ENCODE measurements around the gene PSMA7.

Gene PSMA7

GRCh38 chr20:62162765-62163484 lies 19.7 kb upstream of the PSMA7 start:
- no peaks in the 10 kb centered on the region for H3K27me3 Mint-ChIP-seq
- peaks cover 10% of the 10 kb centered on the region for H3K4me1 Mint-ChIP-seq
- H3K9me3 Mint-ChIP-seq: no peaks in the 10 kb centered on the region
- peaks cover 56% of the 10 kb centered on the region for H3K36me3 Mint-ChIP-seq
- peak; percentile 6 for ATAC-seq
- H3K4me3 Mint-ChIP-seq: no peak overlapping the region
- H3K27ac Mint-ChIP-seq: no peak overlapping the region

GRCh38 chr20:62161347-62161746 lies 18.2 kb upstream of the PSMA7 start:
- no peaks in the 10 kb centered on the region for H3K9me3 Mint-ChIP-seq
- no peaks in the 10 kb centered on the region for H3K27me3 Mint-ChIP-seq
- ATAC-seq: no peak
- peaks cover 20% of the 10 kb centered on the region for H3K4me1 Mint-ChIP-seq
- no peak overlapping the region for H3K27ac Mint-ChIP-seq
- H3K36me3 Mint-ChIP-seq: peaks cover 54% of the 10 kb centered on the region
- H3K4me3 Mint-ChIP-seq: no peak overlapping the region

- no peak overlapping the region for H3K27ac Mint-ChIP-seq
- H3K4me3 Mint-ChIP-seq: no peak overlapping the region
- peaks cover 25% of the 10 kb centered on the region for H3K4me1 Mint-ChIP-seq
- no peak for ATAC-seq
- no peaks in the 10 kb centered on the region for H3K27me3 Mint-ChIP-seq
- peaks cover 51% of the 10 kb centered on the region for H3K36me3 Mint-ChIP-seq
- no peaks in the 10 kb centered on the region for H3K9me3 Mint-ChIP-seq
Observed at GRCh38 chr20:62160876-62161275, 17.7 kb upstream of the PSMA7 start.

- Mint-ChIP-seq H3K36me3 (peaks cover 50% of the 10 kb centered on the region), H3K4me1 (peaks cover 31% of the 10 kb centered on the region), H3K27ac (no peak overlapping the region), H3K27me3 (no peaks in the 10 kb centered on the region), H3K9me3 (no peaks in the 10 kb centered on the region), H3K4me3 (no peak overlapping the region)
- no peak for ATAC-seq
Observed at GRCh38 chr20:62160253-62160652, 17.1 kb upstream of the PSMA7 start.

- ATAC-seq: peak; percentile 59
- no peaks in the 10 kb centered on the region for H3K27me3 Mint-ChIP-seq
- peak overlapping the region; percentile 39 for H3K4me3 Mint-ChIP-seq
- no peaks in the 10 kb centered on the region for H3K9me3 Mint-ChIP-seq
- H3K27ac Mint-ChIP-seq: no peak overlapping the region
- H3K4me1 Mint-ChIP-seq: peaks cover 33% of the 10 kb centered on the region
- peaks cover 48% of the 10 kb centered on the region for H3K36me3 Mint-ChIP-seq
Observed at GRCh38 chr20:62159839-62160238, 16.6 kb upstream of the PSMA7 start.

GRCh38 chr20:62159052-62159451 lies 15.9 kb upstream of the PSMA7 start:
- Mint-ChIP-seq H3K36me3 (peaks cover 48% of the 10 kb centered on the region), H3K27ac (no peak overlapping the region), H3K27me3 (no peaks in the 10 kb centered on the region), H3K9me3 (no peaks in the 10 kb centered on the region), H3K4me1 (peaks cover 37% of the 10 kb centered on the region), H3K4me3 (no peak overlapping the region)
- ATAC-seq: no peak

GRCh38 chr20:62158541-62158940 lies 15.3 kb upstream of the PSMA7 start:
- H3K36me3 Mint-ChIP-seq: peaks cover 48% of the 10 kb centered on the region
- no peak overlapping the region for H3K4me3 Mint-ChIP-seq
- no peak for ATAC-seq
- no peak overlapping the region for H3K27ac Mint-ChIP-seq
- peaks cover 4% of the 10 kb centered on the region for H3K9me3 Mint-ChIP-seq
- no peaks in the 10 kb centered on the region for H3K27me3 Mint-ChIP-seq
- H3K4me1 Mint-ChIP-seq: peaks cover 37% of the 10 kb centered on the region

- ATAC-seq: no peak
- H3K36me3 Mint-ChIP-seq: peaks cover 52% of the 10 kb centered on the region
- H3K27me3 Mint-ChIP-seq: no peaks in the 10 kb centered on the region
Observed at GRCh38 chr20:62158088-62158400, 14.8 kb upstream of the PSMA7 start.

GRCh38 chr20:62157387-62158087 lies 14.3 kb upstream of the PSMA7 start:
- Mint-ChIP-seq H3K27ac (no peak overlapping the region), H3K4me3 (no peak overlapping the region), H3K36me3 (peaks cover 57% of the 10 kb centered on the region), H3K4me1 (peaks cover 37% of the 10 kb centered on the region), H3K27me3 (no peaks in the 10 kb centered on the region), H3K9me3 (peaks cover 11% of the 10 kb centered on the region)
- ATAC-seq: no peak

More at GRCh38 chr20:62158088-62158400, 14.8 kb upstream of the PSMA7 start:
- H3K4me1 Mint-ChIP-seq: peaks cover 37% of the 10 kb centered on the region
- peaks cover 6% of the 10 kb centered on the region for H3K9me3 Mint-ChIP-seq
- H3K27ac Mint-ChIP-seq: no peak overlapping the region
- H3K4me3 Mint-ChIP-seq: no peak overlapping the region

GRCh38 chr20:62156592-62157386 lies 13.6 kb upstream of the PSMA7 start:
- Mint-ChIP-seq H3K27ac (no peak overlapping the region), H3K36me3 (peaks cover 64% of the 10 kb centered on the region), H3K27me3 (no peaks in the 10 kb centered on the region), H3K9me3 (peaks cover 11% of the 10 kb centered on the region), H3K4me1 (peaks cover 37% of the 10 kb centered on the region), H3K4me3 (no peak overlapping the region)
- peak; percentile 76 for ATAC-seq

GRCh38 chr20:62156254-62156556 lies 13.0 kb upstream of the PSMA7 start:
- H3K36me3 Mint-ChIP-seq: peaks cover 63% of the 10 kb centered on the region
- peaks cover 37% of the 10 kb centered on the region for H3K4me1 Mint-ChIP-seq
- H3K27ac Mint-ChIP-seq: peak overlapping the region; percentile 30
- ATAC-seq: no peak
- peaks cover 11% of the 10 kb centered on the region for H3K9me3 Mint-ChIP-seq
- no peak overlapping the region for H3K4me3 Mint-ChIP-seq
- H3K27me3 Mint-ChIP-seq: no peaks in the 10 kb centered on the region

- no peak overlapping the region for H3K4me3 Mint-ChIP-seq
- H3K36me3 Mint-ChIP-seq: peaks cover 57% of the 10 kb centered on the region
- no peak for ATAC-seq
- peaks cover 37% of the 10 kb centered on the region for H3K4me1 Mint-ChIP-seq
- H3K27me3 Mint-ChIP-seq: no peaks in the 10 kb centered on the region
- H3K9me3 Mint-ChIP-seq: peaks cover 11% of the 10 kb centered on the region
- peak overlapping the region; percentile 30 for H3K27ac Mint-ChIP-seq
Observed at GRCh38 chr20:62155428-62156253, 12.4 kb upstream of the PSMA7 start.

GRCh38 chr20:62151835-62152364 lies 8.7 kb upstream of the PSMA7 start:
- ATAC-seq: no peak
- Mint-ChIP-seq H3K4me3 (no peak overlapping the region), H3K9me3 (peaks cover 11% of the 10 kb centered on the region), H3K36me3 (peaks cover 43% of the 10 kb centered on the region), H3K27ac (no peak overlapping the region), H3K4me1 (peaks cover 45% of the 10 kb centered on the region), H3K27me3 (no peaks in the 10 kb centered on the region)

- peak; percentile 18 for ATAC-seq
- Mint-ChIP-seq H3K4me1 (peaks cover 40% of the 10 kb centered on the region), H3K9me3 (peaks cover 11% of the 10 kb centered on the region), H3K27me3 (no peaks in the 10 kb centered on the region), H3K4me3 (no peak overlapping the region), H3K36me3 (peaks cover 43% of the 10 kb centered on the region), H3K27ac (no peak overlapping the region)
Observed at GRCh38 chr20:62151225-62151624, 8.0 kb upstream of the PSMA7 start.

GRCh38 chr20:62150310-62150575 lies 7.0 kb upstream of the PSMA7 start:
- no peaks in the 10 kb centered on the region for H3K27me3 Mint-ChIP-seq
- H3K27ac Mint-ChIP-seq: no peak overlapping the region
- peaks cover 40% of the 10 kb centered on the region for H3K4me1 Mint-ChIP-seq
- peaks cover 36% of the 10 kb centered on the region for H3K36me3 Mint-ChIP-seq
- ATAC-seq: no peak
- H3K4me3 Mint-ChIP-seq: no peak overlapping the region
- H3K9me3 Mint-ChIP-seq: peaks cover 11% of the 10 kb centered on the region

All from stimulated activated memory B cell treated with anti-CD40 and anti-IgM and Interleukin-4, amounts not matched to agents 10 μg/mL and 1 μg/mL and 100 μg/mL, for 72 hours (primary cell).